GM23338 (cell line): Measurements from ENCODE around the gene CFL2. TPM values are rescaled to one million over a fixed set of nuclear protein-coding genes. Genes with fewer than 3 reads are reported as not detected.

Experiments used
- ATAC-seq: fragments of 200-7000 bp; cut with Tn5 transposase; 3 replicates; pipeline ENCODE4 v1.9.1; 2020
- DNase-seq: peaks from one replicate; pipeline ENCODE4 v3.0.0-alpha.2; 2015; ENCODE audit warnings: low spot score
- H2AFZ ChIP-seq: fragments of 200-600 bp; sonication (generic); 2 replicates; pipeline ENCODE4 v1.8.0; 2016; ENCODE audit warnings: antibody characterized with exemption, mild to moderate bottlenecking, moderate library complexity
- H3F3A ChIP-seq: fragments of 200-600 bp; sonication (generic); replicated peaks from 2 replicates; pipeline ENCODE4 v1.8.0; 2017; ENCODE audit warnings: antibody characterized with exemption, mixed run types, low read depth
- H3K27ac ChIP-seq: fragments of 200-600 bp; sonication (generic); 2 replicates; pipeline ENCODE4 v1.6.1; 2016; ENCODE audit warnings: low read depth
- H3K27me3 ChIP-seq: fragments of 200-600 bp; sonication (generic); 2 replicates; pipeline ENCODE4 v1.8.0; 2016; ENCODE audit warnings: mild to moderate bottlenecking, mixed run types, moderate library complexity; ENCODE audit not compliant: insufficient read depth
- H3K36me3 ChIP-seq: fragments of 200-600 bp; sonication (generic); 2 replicates; pipeline ENCODE4 v1.8.0; 2016; ENCODE audit warnings: mild to moderate bottlenecking; ENCODE audit not compliant: insufficient read depth
- H3K4me1 ChIP-seq: fragments of 200-600 bp; sonication (generic); 2 replicates; pipeline ENCODE4 v1.8.0; 2016; ENCODE audit warnings: mild to moderate bottlenecking, moderate library complexity; ENCODE audit not compliant: insufficient read depth
- H3K4me2 ChIP-seq: fragments of 200-600 bp; sonication (generic); 2 replicates; pipeline ENCODE4 v1.7.1; 2017; ENCODE audit warnings: mixed run types
- H3K4me3 ChIP-seq: fragments of 200-600 bp; sonication (generic); 2 replicates; pipeline ENCODE4 v1.6.1; 2016; ENCODE audit warnings: mixed run types
- H3K79me2 ChIP-seq: fragments of 200-600 bp; sonication (generic); replicated peaks from 2 replicates; pipeline ENCODE4 v1.8.0; 2017; ENCODE audit warnings: mild to moderate bottlenecking; ENCODE audit not compliant: insufficient read depth
- H3K9me2 ChIP-seq: fragments of 200-600 bp; sonication (generic); 2 replicates; pipeline ENCODE4 v1.8.0; 2017; ENCODE audit not compliant: insufficient read depth
- H4K20me1 ChIP-seq: fragments of 200-600 bp; sonication (generic); replicated peaks from 2 replicates; pipeline ENCODE4 v1.8.0; 2017; ENCODE audit warnings: mild to moderate bottlenecking; ENCODE audit not compliant: insufficient read depth
- H3K27ac Mint-ChIP-seq: 2 replicates; pipeline ENCODE4 v1.8.0; 2020; ENCODE audit warnings: inconsistent platforms, mild to moderate bottlenecking, moderate library complexity, mixed read lengths
- H3K27me3 Mint-ChIP-seq: 3 replicates; pipeline ENCODE4 v1.8.0; 2022; ENCODE audit warnings: low read depth, mild to moderate bottlenecking, moderate library complexity, mixed read lengths, inconsistent platforms; ENCODE audit not compliant: insufficient read depth, poor library complexity
- H3K36me3 Mint-ChIP-seq: 3 replicates; pipeline ENCODE4 v1.8.0; 2021; ENCODE audit warnings: low read depth, mild to moderate bottlenecking, inconsistent platforms, moderate library complexity, mixed read lengths
- H3K4me1 Mint-ChIP-seq: 3 replicates; pipeline ENCODE4 v1.8.0; 2020; ENCODE audit warnings: mild to moderate bottlenecking, inconsistent platforms, mixed read lengths
- H3K4me3 Mint-ChIP-seq: 3 replicates; pipeline ENCODE4 v1.8.0; 2021; ENCODE audit warnings: moderate library complexity, mild to moderate bottlenecking, inconsistent platforms, mixed read lengths
- H3K9me3 Mint-ChIP-seq: 3 replicates; pipeline ENCODE4 v1.8.0; 2020; ENCODE audit warnings: moderate library complexity, mild to moderate bottlenecking, inconsistent platforms, mixed read lengths
- CREB1 ChIP-seq: fragments of 250-450 bp; sonication (Bioruptor Pico); IDR thresholded peaks from 2 replicates; pipeline ENCODE4 v1.5.0; 2020; ENCODE audit warnings: low read depth, mild to moderate bottlenecking, moderate library complexity
- CTCF ChIP-seq, 2 experiments: fragments of 200-600 bp in 1 of 2; sonication (generic) in 1 of 2; conservative IDR thresholded peaks; 2 replicates each; pipeline versions ENCODE4 v1.5.1 to v1.6.1; 2016 to 2017; ENCODE audit warnings: antibody characterized with exemption in 2 of 2, low read depth in 2 of 2, mild to moderate bottlenecking in 2 of 2, moderate library complexity in 1 of 2
- EZH2 ChIP-seq: fragments of 200-600 bp; sonication (generic); IDR thresholded peaks from one replicate; pipeline ENCODE4 v1.8.0; 2017; ENCODE audit warnings: antibody characterized with exemption, mild to moderate bottlenecking, low read depth; ENCODE audit not compliant: unreplicated experiment
- JUNB ChIP-seq: IDR thresholded peaks from one replicate; pipeline ENCODE4 v1.6.1; 2016; ENCODE audit warnings: antibody characterized with exemption; ENCODE audit not compliant: unreplicated experiment
- POLR2AphosphoS5 ChIP-seq: IDR thresholded peaks from 2 replicates; pipeline ENCODE4 v1.6.1; 2016; ENCODE audit warnings: antibody characterized with exemption, low read depth
- ZNF114 ChIP-seq: fragments of 250-450 bp; sonication (Bioruptor Pico); IDR thresholded peaks from 2 replicates; pipeline ENCODE4 v1.5.0; 2020; ENCODE audit warnings: mild to moderate bottlenecking, moderate library complexity
- ZNF462 ChIP-seq: fragments of 250-450 bp; sonication (Bioruptor Pico); IDR thresholded peaks from 2 replicates; pipeline ENCODE4 v1.5.0; 2020; ENCODE audit warnings: mild to moderate bottlenecking, moderate library complexity
- long read RNA-seq: library from polyadenylated mRNA; unstranded; transcript quantifications from one replicate; pipeline ENCODE4 v2.0.0, GENCODE V29; 2020; ENCODE audit not compliant: unreplicated experiment
- polyA plus RNA-seq: library from polyadenylated mRNA; unstranded; fragments of >200 nt; fragmentation: Nextera tagmentation; extraction: Ambion mirVana; gene quantifications from 2 replicates; pipeline ENCODE4 v1.2.1, GENCODE V29; 2016
- total RNA-seq: library from RNA; depleted of rRNA; stranded (reverse); fragments of >200 nt; shearing (Covaris generic); gene quantifications from 2 replicates; pipeline ENCODE4 v1.2.3, GENCODE V29; 2014; rRNA removed
- TF ChIP-seq, protein P1 (sequence below): IDR thresholded peaks from one replicate; pipeline ENCODE4 v1.6.1; 2018; ENCODE audit warnings: antibody characterized with exemption; ENCODE audit not compliant: unreplicated experiment

The CFL2 gene
- 14.8 and 17.2 TPM in 2 replicates for total RNA-seq
- 8.2 and 10.9 TPM in 2 replicates for polyA plus RNA-seq
- long read RNA-seq, full-length matches to known transcripts = 6 of 8 reads
- long read RNA-seq, partial matches to known transcripts = 2 of 8 reads
- long read RNA-seq, other reads (novel, unspliced or antisense) = 0 of 8 reads

DNA sequence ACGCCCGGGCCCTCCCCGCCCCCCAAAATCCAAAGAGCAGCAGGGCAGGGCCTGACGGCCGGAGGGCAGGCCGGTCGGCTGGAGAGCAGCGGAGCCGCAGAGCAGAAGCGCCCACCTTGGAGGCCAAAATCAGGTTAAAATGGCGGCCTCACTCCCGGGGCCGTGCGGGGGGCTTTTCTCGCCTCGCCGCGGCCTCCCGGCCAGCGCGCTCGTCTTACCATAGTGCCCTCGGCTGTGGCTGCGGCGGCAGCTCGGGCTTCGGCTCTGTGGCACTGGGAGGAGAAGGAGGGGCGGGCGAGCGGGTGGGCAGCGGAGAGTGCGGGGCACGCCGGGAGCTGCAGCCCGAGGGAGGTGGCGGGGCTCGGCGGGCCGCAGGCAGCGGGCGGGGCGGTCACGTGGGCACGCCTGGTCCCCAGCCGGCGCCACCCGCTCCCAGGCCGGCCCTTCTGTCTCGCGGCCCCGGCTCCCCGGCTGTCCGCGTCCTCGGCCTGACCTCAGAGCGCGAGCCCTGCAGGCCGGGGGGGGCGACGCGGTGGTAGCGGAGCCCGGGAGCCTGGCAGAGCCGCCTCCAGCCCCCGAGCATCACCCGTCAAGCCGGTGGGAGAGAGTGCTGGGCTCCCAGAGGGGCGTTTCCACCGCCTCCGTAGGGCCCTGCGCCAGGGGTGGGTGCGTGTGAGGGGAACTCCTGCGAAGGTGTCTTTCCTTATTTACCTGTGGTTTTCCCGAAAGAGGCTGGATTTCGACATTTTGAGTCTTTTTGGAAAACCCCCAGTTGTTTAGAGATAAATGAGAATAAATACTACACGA lies at the start of gene CFL2:
TSS of gene CFL2 (minus strand) at position 274 of the 807 bp plus-strand sequence. CDS start at position 221, 53 bp downstream.
- H2AFZ ChIP-seq = peak within 1 kb of the TSS; percentile 96
- H3K27me3 Mint-ChIP-seq = peaks cover 7% of the 10 kb centered on the region
- peak; percentile 77 for TF ChIP-seq POLR2AphosphoS5
- TF ChIP-seq EZH2 = no peak
- TF ChIP-seq CREB1 (CRISPR knock-in tag) = no peak

DNA sequence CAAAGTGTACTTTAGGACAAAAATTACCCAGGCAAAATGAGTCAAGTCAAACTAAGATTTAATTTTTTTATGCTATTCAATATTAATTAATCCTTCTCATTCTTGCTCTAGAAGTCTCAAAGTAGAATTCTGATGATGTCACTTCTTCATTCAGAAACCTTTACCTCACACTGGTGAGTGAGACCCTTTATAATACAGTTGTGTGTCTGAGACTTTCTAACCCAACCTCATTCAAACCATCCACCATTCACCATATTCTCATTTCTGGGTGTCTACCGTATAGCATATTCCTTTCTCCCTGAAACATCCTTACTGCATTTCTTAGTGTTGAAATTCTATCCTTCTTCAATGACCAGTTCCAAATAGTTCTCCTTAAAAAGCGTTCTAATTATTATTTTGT lies 40.8 kb upstream of the CFL2 start:
- H3K27me3 ChIP-seq = no peaks in the 10 kb centered on the region
- H3K36me3 Mint-ChIP-seq = peaks cover 18% of the 10 kb centered on the region; the same call in 2 of the 3 replicates
- TF ChIP-seq ZNF114 (CRISPR knock-in tag) = no peak
- no peak for TF ChIP-seq ZNF462
- TF ChIP-seq, protein P1, sequence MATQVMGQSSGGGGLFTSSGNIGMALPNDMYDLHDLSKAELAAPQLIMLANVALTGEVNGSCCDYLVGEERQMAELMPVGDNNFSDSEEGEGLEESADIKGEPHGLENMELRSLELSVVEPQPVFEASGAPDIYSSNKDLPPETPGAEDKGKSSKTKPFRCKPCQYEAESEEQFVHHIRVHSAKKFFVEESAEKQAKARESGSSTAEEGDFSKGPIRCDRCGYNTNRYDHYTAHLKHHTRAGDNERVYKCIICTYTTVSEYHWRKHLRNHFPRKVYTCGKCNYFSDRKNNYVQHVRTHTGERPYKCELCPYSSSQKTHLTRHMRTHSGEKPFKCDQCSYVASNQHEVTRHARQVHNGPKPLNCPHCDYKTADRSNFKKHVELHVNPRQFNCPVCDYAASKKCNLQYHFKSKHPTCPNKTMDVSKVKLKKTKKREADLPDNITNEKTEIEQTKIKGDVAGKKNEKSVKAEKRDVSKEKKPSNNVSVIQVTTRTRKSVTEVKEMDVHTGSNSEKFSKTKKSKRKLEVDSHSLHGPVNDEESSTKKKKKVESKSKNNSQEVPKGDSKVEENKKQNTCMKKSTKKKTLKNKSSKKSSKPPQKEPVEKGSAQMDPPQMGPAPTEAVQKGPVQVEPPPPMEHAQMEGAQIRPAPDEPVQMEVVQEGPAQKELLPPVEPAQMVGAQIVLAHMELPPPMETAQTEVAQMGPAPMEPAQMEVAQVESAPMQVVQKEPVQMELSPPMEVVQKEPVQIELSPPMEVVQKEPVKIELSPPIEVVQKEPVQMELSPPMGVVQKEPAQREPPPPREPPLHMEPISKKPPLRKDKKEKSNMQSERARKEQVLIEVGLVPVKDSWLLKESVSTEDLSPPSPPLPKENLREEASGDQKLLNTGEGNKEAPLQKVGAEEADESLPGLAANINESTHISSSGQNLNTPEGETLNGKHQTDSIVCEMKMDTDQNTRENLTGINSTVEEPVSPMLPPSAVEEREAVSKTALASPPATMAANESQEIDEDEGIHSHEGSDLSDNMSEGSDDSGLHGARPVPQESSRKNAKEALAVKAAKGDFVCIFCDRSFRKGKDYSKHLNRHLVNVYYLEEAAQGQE = no peak
- TF ChIP-seq CTCF (conservative IDR thresholded peaks at IDR 0.05; ENCODE audit: low read depth in 2 of 2) = no peak
- no peak for TF ChIP-seq JUNB

More for the DNA sequence above, at the start of gene CFL2:
- no peaks in the 10 kb centered on the region for H4K20me1 ChIP-seq
- peak within 1 kb of the TSS; percentile 92 for H3K4me2 ChIP-seq
- Mint-ChIP-seq H3K9me3 (no peaks in the 10 kb centered on the region), H3K4me1 (peaks cover 8% of the 10 kb centered on the region; the same call in 2 of the 3 replicates), H3K27ac (peak within 1 kb of the TSS; percentile 90), H3K4me3 (peak within 1 kb of the TSS; percentile 91), H3K36me3 (peaks cover 12% of the 10 kb centered on the region)
- DNase-seq (peak; percentile 91), ATAC-seq (peak; percentile 94)
- no peaks in the 10 kb centered on the region for H3K9me2 ChIP-seq
- H3K79me2 ChIP-seq = peaks cover 13% of the 10 kb centered on the region; the same call in 1 of the 2 replicates
- H3K4me1 ChIP-seq = peaks cover 10% of the 10 kb centered on the region; the same call in 1 of the 2 replicates
- 0 out of 2 replicates have a peak, but pooled peaks cover 5% of the 10 kb centered on the region for H3K36me3 ChIP-seq
- peak within 1 kb of the TSS; percentile 90; the same call in 1 of the 2 replicates for H3K27ac ChIP-seq
- peaks cover 12% of the 10 kb centered on the region for H3K27me3 ChIP-seq
- peak within 1 kb of the TSS; percentile 95 for H3K4me3 ChIP-seq
- H3F3A ChIP-seq = no peaks in the 10 kb centered on the region

More for the DNA sequence above, 40.8 kb upstream of the CFL2 start:
- Mint-ChIP-seq H3K27me3 (no peaks in the 10 kb centered on the region), H3K4me3 (no peak overlapping the region), H3K27ac (no peak overlapping the region), H3K9me3 (no peaks in the 10 kb centered on the region), H3K4me1 (no peaks in the 10 kb centered on the region)
- DNase-seq = no peak
- H3K36me3 ChIP-seq = no peaks in the 10 kb centered on the region; the same call in 1 of the 2 replicates
- H3K4me3 ChIP-seq = no peak overlapping the region
- no peak for ATAC-seq
- H3K79me2 ChIP-seq = no peaks in the 10 kb centered on the region
- H3K4me1 ChIP-seq = no peaks in the 10 kb centered on the region
- no peak overlapping the region for H3K4me2 ChIP-seq
- H2AFZ ChIP-seq = no peak overlapping the region
- no peaks in the 10 kb centered on the region for H3F3A ChIP-seq
- H3K9me2 ChIP-seq = no peaks in the 10 kb centered on the region
- no peak overlapping the region for H3K27ac ChIP-seq
- no peaks in the 10 kb centered on the region for H4K20me1 ChIP-seq
